ENCODE results near the gene NPFF.

The NPFF gene

GRCh38 chr12:53523131-53523530, 15.8 kb upstream of the NPFF start:
- TF ChIP-seq CTCF (IDR thresholded peaks at IDR 0.05), result no peak

DNA sequence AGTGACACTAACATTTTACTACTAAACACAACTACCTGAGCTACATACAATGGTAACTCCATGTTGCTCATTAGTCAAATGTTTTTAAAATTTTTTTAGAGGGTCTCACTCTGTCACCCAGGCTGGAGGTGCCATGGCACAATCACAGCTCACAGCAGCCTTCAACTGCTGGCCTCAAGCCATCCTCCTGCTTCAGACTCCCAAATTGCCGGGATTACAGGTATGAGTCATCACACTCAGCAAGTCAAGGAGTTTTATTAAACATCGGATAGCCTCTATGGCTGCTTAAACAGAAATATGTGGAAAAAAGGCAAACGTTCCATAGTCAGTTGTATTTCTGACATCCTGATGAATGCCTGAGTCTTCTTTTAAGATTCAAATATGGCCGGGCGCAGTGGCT, 11.1 kb upstream of the NPFF start:
- TF ChIP-seq CTCF (IDR thresholded peaks at IDR 0.05), result no peak

GRCh38 chr12:53516758-53517455, 9.6 kb upstream of the NPFF start:
- no peak for TF ChIP-seq CTCF (IDR thresholded peaks at IDR 0.05)

DNA sequence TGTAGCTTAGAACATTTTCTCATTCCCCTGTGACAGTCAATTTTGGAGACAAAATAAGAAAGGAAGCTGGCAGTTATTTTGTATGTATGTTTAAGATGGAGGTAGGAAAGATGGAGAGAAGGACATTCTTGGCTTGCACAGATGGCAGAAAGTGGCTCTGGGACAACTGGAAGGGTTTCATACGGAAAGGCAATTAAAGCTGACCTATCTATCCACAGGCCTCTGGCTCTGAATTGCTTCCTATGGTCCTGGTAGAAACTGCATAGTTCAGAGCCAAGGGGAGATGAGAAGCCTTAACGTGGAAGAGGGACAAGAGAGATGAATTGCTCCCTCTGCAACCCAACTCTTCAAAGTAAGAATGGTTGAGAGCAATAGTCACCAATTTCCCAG, 8.0 kb upstream of the NPFF start:
- no peak for TF ChIP-seq CTCF (IDR thresholded peaks at IDR 0.05)

DNA sequence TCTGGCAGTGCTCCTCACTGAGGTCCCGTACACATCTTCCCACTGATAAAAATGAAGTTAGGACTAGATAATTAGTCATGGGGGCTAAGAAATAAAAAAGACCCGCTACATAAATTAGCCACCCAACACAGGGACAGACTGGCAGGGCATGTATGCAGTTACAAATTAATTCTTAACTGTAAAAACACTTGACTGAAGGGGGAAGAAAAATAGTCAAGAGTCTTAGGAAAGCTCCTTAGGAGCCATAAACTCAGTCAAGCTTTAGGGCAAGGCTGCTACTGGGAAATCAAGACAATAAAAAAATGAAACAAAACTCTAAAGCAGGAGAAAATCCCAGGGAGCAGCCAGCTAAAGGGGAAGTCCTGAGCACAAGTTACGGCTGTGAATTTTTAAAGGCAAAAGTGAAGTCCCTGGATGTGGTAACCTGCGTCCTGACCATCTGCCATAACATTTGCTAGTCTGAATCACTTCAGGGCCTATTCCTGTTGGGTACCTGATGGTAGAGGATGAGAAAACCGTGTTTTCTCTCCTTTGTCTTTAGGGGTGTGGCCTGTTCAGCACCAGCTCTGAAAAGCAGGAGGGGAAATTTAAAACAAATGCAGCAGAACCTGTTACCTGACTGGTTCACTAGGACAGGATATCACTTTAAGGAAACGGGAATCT, 7.5 kb upstream of the NPFF start:
- TF ChIP-seq CTCF (IDR thresholded peaks at IDR 0.05), result no peak

- no peak for TF ChIP-seq CTCF (IDR thresholded peaks at IDR 0.05)
Measured at GRCh38 chr12:53513712-53514410, 6.6 kb upstream of the NPFF start.

DNA sequence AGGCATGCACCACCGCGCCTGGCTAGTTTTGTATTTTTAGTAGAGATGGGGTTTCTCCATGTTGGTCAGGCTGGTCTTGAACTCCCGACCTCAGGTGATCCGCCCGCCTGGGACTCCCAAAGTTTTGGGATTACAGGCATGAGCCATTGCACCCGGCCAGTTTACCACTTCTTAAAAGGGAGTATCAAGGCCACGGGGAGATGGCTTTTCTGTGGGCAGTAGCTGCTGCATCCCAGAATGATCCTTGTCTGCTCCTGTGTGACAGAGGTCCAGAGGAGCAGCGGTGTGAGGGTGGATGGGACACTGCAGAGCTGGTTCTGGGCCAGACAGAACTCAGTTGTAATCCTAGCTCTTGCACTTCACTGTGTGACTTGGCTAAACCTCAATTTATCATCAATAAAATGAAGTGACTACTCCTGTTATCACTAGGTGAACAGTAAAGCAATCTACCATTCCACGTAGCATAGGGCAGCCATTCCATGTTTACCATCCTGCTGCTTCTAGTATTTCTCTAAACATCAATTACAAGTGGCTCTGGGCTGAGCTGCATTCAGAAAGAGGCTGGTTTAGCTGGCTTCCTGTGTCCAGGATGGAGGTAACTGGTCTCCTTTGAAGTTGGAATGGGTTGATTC, 3.0 kb upstream of the NPFF start:
- TF ChIP-seq CTCF (IDR thresholded peaks at IDR 0.05), result no peak
